ENCODE results near the gene SPEG. TPM values are rescaled to one million over a fixed set of nuclear protein-coding genes. Genes with fewer than 3 reads are reported as not detected.

SPEG gene
- total and polyA plus RNA-seq, 2 of the 8 experiments (the other 6 are each of a cell fraction or from before 2014, with no cell fraction given), result 19.9 to 32.0 TPM

DNA sequence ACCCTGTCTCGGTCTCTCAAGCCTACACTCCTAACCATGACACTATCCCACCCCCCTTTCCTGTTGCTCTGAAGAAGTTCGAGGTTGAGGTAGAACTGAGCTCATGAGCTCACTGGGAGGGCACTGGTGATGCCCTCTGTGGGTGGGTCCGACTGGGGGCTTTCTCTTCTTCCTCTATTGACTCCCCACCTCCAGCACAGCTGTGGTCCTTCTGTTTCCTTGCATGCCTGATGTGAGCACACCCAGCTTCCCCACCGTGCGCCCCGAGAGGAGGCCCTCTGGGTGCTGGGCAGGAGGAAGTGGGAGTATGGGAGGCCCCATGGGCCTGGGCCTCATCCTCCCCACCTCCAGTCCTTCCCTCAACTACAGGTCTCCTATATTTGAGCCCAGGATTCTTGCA lies 20.9 kb downstream of the SPEG start:
- Histone ChIP-seq H3K27me3 (replicated peaks in 1 of 4; ENCODE audit: control insufficient read depth in 3 of 4, extremely low read depth in 1 of 4, insufficient read depth in 3 of 4, low read length in 3 of 4) (no peaks in the 10 kb centered on the region; a peak in 2 of 7 replicates), H4K20me1 (replicated peaks in 1 of 2; ENCODE audit: control insufficient read depth in 1 of 2, insufficient read depth in 2 of 2, low read length in 2 of 2) (peaks cover 0 to 5% of the 10 kb centered on the region in 2 experiments), H3K79me1 (ENCODE audit: low read depth, low read length) (no peaks in the 10 kb centered on the region), H4K8ac (ENCODE audit: extremely low read depth, insufficient read depth, low read length) (no peak overlapping the region), H3K23ac (ENCODE audit: insufficient read length) (no peak overlapping the region), H2AK5ac (ENCODE audit: low read depth, low read length) (no peak overlapping the region), H4K5ac (ENCODE audit: insufficient read length, low read depth, low read length) (no peak overlapping the region), H2BK120ac (replicated peaks; ENCODE audit: low read depth, low read length) (no peak overlapping the region), H3K4me2 (ENCODE audit: insufficient read depth in 1 of 2, low read depth in 2 of 2, low read length in 2 of 2) (no peak overlapping the region), H2BK5ac (ENCODE audit: low read depth, low read length) (no peak overlapping the region), H3K9ac (replicated peaks in 1 of 4; ENCODE audit: extremely low read depth in 1 of 4, low read depth in 3 of 4, low read length in 3 of 4) (no peak overlapping the region), H2BK12ac (ENCODE audit: low read depth, low read length) (no peak overlapping the region), H2BK15ac (ENCODE audit: low read length) (no peak overlapping the region), H3K27ac (ENCODE audit: low read depth, low read length) (no peak overlapping the region), H3K9me3 (ENCODE audit: insufficient read depth in 2 of 2, low read depth in 1 of 2, low read length in 1 of 2) (no peaks in the 10 kb centered on the region), H3K4me3 (ENCODE audit: extremely low read depth in 1 of 4, insufficient read depth in 2 of 4, low read depth in 3 of 4, low read length in 4 of 4) (no peak overlapping the region), H3K4ac (replicated peaks; ENCODE audit: insufficient read length, low read depth, low read length) (no peak overlapping the region), H4K91ac (replicated peaks; ENCODE audit: insufficient read length, low read length) (no peak overlapping the region), H3K36me3 (ENCODE audit: control insufficient read depth in 2 of 4, insufficient read depth in 4 of 4, low read length in 3 of 4) (no peaks in the 10 kb centered on the region), H3K14ac (ENCODE audit: insufficient read length) (no peak overlapping the region), H2BK20ac (ENCODE audit: low read length) (no peak overlapping the region), H3K79me2 (ENCODE audit: control insufficient read depth in 1 of 2, insufficient read depth in 2 of 2, low read length in 2 of 2) (no peaks in the 10 kb centered on the region), H3K23me2 (ENCODE audit: low read depth, low read length) (0 out of 2 replicates have a peak, but pooled peaks cover 3% of the 10 kb centered on the region), H3K4me1 (replicated peaks in 1 of 4; ENCODE audit: control insufficient read depth in 3 of 4, insufficient read depth in 4 of 4, low read length in 3 of 4) (peaks cover 3 to 25% (median 11%) of the 10 kb centered on the region in 4 experiments), H2AFZ (ENCODE audit: low read length) (no peak overlapping the region), H3K56ac (replicated peaks; ENCODE audit: insufficient read length, low read depth, low read length) (no peak overlapping the region), H3K18ac (ENCODE audit: extremely low read depth, low read length) (no peak overlapping the region)
- ChIA-PET CTCF (ENCODE audit: partially characterized antibody) (interaction anchor here (1.0 to 113.1 kb wide), 7 partner anchors 3 to 493 kb away, joined by 3 to 7248 read pairs (median 44); partner anchors contain the start of genes ASIC4, CHPF, DES and GMPPA), POLR2A (ENCODE audit: partially characterized antibody) (interaction anchor here (1.0 to 2.1 kb wide), 4 partner anchors 9 to 30 kb away, joined by 3 to 8 read pairs (median 6); no protein-coding TSS in a partner anchor)
- WGBS, 2 experiments (ENCODE audit: extremely low coverage in 1 of 2, insufficient coverage in 1 of 2, insufficient read length in 1 of 2, insufficient replicate concordance in 2 of 2, low coverage in 1 of 2, low lambda C conversion rate in 2 of 2, missing lambda C conversion rate in 1 of 2), result 77% methylated on average over 6 of the region's 6 CpGs; no CpG with 5 or more reads in 1 of the 2 experiments
- DNase-seq (ENCODE audit: low read depth in 1 of 2, low spot score in 2 of 2) (no peak), FAIRE-seq (no peak)
- TF ChIP-seq E2F6 (IDR thresholded peaks at IDR 0.05), result no peak
- no peak for TF ChIP-seq ATF3 (IDR thresholded peaks at IDR 0.05; ENCODE audit: insufficient read depth, low read depth, low read length)
- TF ChIP-seq KDM5A (IDR thresholded peaks at IDR 0.05; ENCODE audit: low read length), result no peak
- no peak for TF ChIP-seq PHF8 (conservative IDR thresholded peaks at IDR 0.05; ENCODE audit: low read depth, low read length)
- TF ChIP-seq, protein P1, sequence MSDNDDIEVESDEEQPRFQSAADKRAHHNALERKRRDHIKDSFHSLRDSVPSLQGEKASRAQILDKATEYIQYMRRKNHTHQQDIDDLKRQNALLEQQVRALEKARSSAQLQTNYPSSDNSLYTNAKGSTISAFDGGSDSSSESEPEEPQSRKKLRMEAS (IDR thresholded peaks at IDR 0.05), result no peak
- TF ChIP-seq RAD21 (IDR thresholded peaks at IDR 0.05 in 1 of 2, conservative IDR thresholded peaks at IDR 0.05 in 1 of 2; ENCODE audit: low read depth in 2 of 2, low read length in 2 of 2), result no peak
- no peak for TF ChIP-seq MAFK (IDR thresholded peaks at IDR 0.05; ENCODE audit: low read depth, low read length)
- TF ChIP-seq SIRT6 (IDR thresholded peaks at IDR 0.05; ENCODE audit: low read length), result no peak
- no peak for TF ChIP-seq NRF1 (IDR thresholded peaks at IDR 0.05; ENCODE audit: low read depth, low read length)
- TF ChIP-seq CHD1 (IDR thresholded peaks at IDR 0.05; ENCODE audit: low read depth, low read length), result no peak
- no peak for TF ChIP-seq TCF12 (IDR thresholded peaks at IDR 0.05; ENCODE audit: low read depth, low read length)
- TF ChIP-seq TEAD4 (IDR thresholded peaks at IDR 0.05; ENCODE audit: low read depth, low read length), result no peak
- TF ChIP-seq GABPA (IDR thresholded peaks at IDR 0.05; ENCODE audit: borderline replicate concordance, insufficient read depth, low read length), result no peak
